ENCODE data around the gene FOXA3.

FOXA3 gene

DNA sequence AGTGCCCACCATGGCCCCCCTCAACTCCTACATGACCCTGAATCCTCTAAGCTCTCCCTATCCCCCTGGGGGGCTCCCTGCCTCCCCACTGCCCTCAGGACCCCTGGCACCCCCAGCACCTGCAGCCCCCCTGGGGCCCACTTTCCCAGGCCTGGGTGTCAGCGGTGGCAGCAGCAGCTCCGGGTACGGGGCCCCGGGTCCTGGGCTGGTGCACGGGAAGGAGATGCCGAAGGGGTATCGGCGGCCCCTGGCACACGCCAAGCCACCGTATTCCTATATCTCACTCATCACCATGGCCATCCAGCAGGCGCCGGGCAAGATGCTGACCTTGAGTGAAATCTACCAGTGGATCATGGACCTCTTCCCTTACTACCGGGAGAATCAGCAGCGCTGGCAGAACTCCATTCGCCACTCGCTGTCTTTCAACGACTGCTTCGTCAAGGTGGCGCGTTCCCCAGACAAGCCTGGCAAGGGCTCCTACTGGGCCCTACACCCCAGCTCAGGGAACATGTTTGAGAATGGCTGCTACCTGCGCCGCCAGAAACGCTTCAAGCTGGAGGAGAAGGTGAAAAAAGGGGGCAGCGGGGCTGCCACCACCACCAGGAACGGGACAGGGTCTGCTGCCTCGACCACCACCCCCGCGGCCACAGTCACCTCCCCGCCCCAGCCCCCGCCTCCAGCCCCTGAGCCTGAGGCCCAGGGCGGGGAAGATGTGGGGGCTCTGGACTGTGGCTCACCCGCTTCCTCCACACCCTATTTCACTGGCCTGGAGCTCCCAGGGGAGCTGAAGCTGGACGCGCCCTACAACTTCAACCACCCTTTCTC lies 8.2 kb downstream of the FOXA3 start:
- no peak for TF ChIP-seq CTCF (conservative IDR thresholded peaks at IDR 0.05; ENCODE audit: low read depth, low read length)
- H3K9ac ChIP-seq: no peak overlapping the region
- H3K27ac ChIP-seq: no peak overlapping the region
- no peak overlapping the region for H3K4me3 ChIP-seq (IDR thresholded peaks at IDR 0.05; ENCODE audit: insufficient read depth, low read depth, low read length)
- H3K27me3 ChIP-seq (ENCODE audit: insufficient read depth, low read depth): peaks cover 60% of the 10 kb centered on the region
- peaks cover 4% of the 10 kb centered on the region for H3K4me1 ChIP-seq (ENCODE audit: low read depth, poor library complexity, severe bottlenecking)
- no peaks in the 10 kb centered on the region for H4K20me1 ChIP-seq (ENCODE audit: insufficient read depth)
- no peak overlapping the region for H2AFZ ChIP-seq (ENCODE audit: low read depth)
- H3K4me2 ChIP-seq: no peak overlapping the region
- H3K36me3 ChIP-seq (ENCODE audit: insufficient read depth): no peaks in the 10 kb centered on the region
- H3K79me2 ChIP-seq (ENCODE audit: insufficient read depth, low read depth): no peaks in the 10 kb centered on the region

- Histone ChIP-seq H3K4me2 (no peak overlapping the region), H2AFZ (ENCODE audit: low read depth) (no peak overlapping the region), H3K27ac (no peak overlapping the region), H3K27me3 (ENCODE audit: insufficient read depth, low read depth) (peaks cover 54% of the 10 kb centered on the region; the same call in 1 of the 2 replicates), H3K9ac (no peak overlapping the region), H3K79me2 (ENCODE audit: insufficient read depth, low read depth) (no peaks in the 10 kb centered on the region), H3K4me1 (ENCODE audit: low read depth, poor library complexity, severe bottlenecking) (peaks cover 4% of the 10 kb centered on the region), H4K20me1 (ENCODE audit: insufficient read depth) (no peaks in the 10 kb centered on the region), H3K36me3 (ENCODE audit: insufficient read depth) (no peaks in the 10 kb centered on the region), H3K4me3 (IDR thresholded peaks at IDR 0.05; ENCODE audit: insufficient read depth, low read depth, low read length) (no peak overlapping the region)
- no peak for TF ChIP-seq CTCF (conservative IDR thresholded peaks at IDR 0.05; ENCODE audit: low read depth, low read length)
Measured at GRCh38 chr19:45873219-45873772, 9.2 kb downstream of the FOXA3 start.

DNA sequence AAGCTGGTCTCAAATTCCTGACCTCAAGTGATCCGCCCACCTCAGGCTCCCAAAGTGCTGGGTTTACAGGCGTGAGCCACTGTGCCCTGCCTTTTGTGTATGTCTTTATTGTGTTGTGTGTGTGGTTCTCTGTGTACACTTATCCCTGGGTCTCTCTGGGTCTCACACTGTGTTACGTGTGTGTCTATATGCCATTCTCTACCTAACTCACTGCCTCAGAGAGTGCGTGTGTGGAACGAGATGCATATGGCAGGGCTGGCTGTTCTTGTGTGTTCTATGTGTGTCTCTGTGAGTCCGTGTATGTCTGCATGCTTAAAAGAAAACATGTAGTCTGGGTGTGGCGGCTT lies 10.5 kb downstream of the FOXA3 start:
- Histone ChIP-seq H3K9ac (no peak overlapping the region), H3K36me3 (ENCODE audit: insufficient read depth) (no peaks in the 10 kb centered on the region), H3K4me1 (ENCODE audit: low read depth, poor library complexity, severe bottlenecking) (peaks cover 4% of the 10 kb centered on the region), H3K4me3 (IDR thresholded peaks at IDR 0.05; ENCODE audit: insufficient read depth, low read depth, low read length) (no peak overlapping the region), H3K4me2 (no peak overlapping the region), H3K27me3 (ENCODE audit: insufficient read depth, low read depth) (peaks cover 46% of the 10 kb centered on the region; the same call in 1 of the 2 replicates), H4K20me1 (ENCODE audit: insufficient read depth) (no peaks in the 10 kb centered on the region), H3K79me2 (ENCODE audit: insufficient read depth, low read depth) (no peaks in the 10 kb centered on the region), H3K27ac (no peak overlapping the region), H2AFZ (ENCODE audit: low read depth) (no peak overlapping the region)
- no peak for TF ChIP-seq CTCF (conservative IDR thresholded peaks at IDR 0.05; ENCODE audit: low read depth, low read length)

GRCh38 chr19:45876161-45876410 lies 12.0 kb downstream of the FOXA3 start:
- Histone ChIP-seq H3K36me3 (ENCODE audit: insufficient read depth) (no peaks in the 10 kb centered on the region), H3K4me1 (ENCODE audit: low read depth, poor library complexity, severe bottlenecking) (peaks cover 3% of the 10 kb centered on the region), H3K4me2 (no peak overlapping the region), H3K79me2 (ENCODE audit: insufficient read depth, low read depth) (no peaks in the 10 kb centered on the region), H2AFZ (ENCODE audit: low read depth) (no peak overlapping the region), H4K20me1 (ENCODE audit: insufficient read depth) (no peaks in the 10 kb centered on the region), H3K27me3 (ENCODE audit: insufficient read depth, low read depth) (peaks cover 32% of the 10 kb centered on the region; the same call in 1 of the 2 replicates), H3K27ac (no peak overlapping the region), H3K4me3 (IDR thresholded peaks at IDR 0.05; ENCODE audit: insufficient read depth, low read depth, low read length) (no peak overlapping the region), H3K9ac (no peak overlapping the region)
- no peak for TF ChIP-seq CTCF (conservative IDR thresholded peaks at IDR 0.05; ENCODE audit: low read depth, low read length)

Data from KMS-11 (cell line).